Measurements from ENCODE around the gene RBM33. TPM values are rescaled to one million over a fixed set of nuclear protein-coding genes. Genes with fewer than 3 reads are reported as not detected.

RBM33 gene
- polyA plus RNA-seq, 1 experiment: 9.5 TPM

GRCh38 chr7:155713384-155713783, 68.9 kb downstream of the RBM33 start:
- Histone ChIP-seq H3K9me3 (ENCODE audit: control insufficient read depth, insufficient read depth, low read length) (no peaks in the 10 kb centered on the region; the same call in 1 of the 2 replicates), H3K4me3 (ENCODE audit: low read depth, low read length) (no peak overlapping the region), H3K27ac (ENCODE audit: low read depth, low read length) (no peak overlapping the region), H3K27me3 (ENCODE audit: control insufficient read depth, insufficient read depth, low read length) (no peaks in the 10 kb centered on the region)
- no peak for DNase-seq (ENCODE audit: low read depth, low spot score)
- ChIA-PET CTCF (no interaction called here), POLR2A (no interaction called here)
- no peak for TF ChIP-seq CTCF (IDR thresholded peaks at IDR 0.05; ENCODE audit: low read depth, low read length)

GRCh38 chr7:155714702-155715101, 70.2 kb downstream of the RBM33 start:
- no peak overlapping the region for H3K27ac ChIP-seq (ENCODE audit: low read depth, low read length)
- no peaks in the 10 kb centered on the region for H3K27me3 ChIP-seq (ENCODE audit: control insufficient read depth, insufficient read depth, low read length)
- no peak overlapping the region for H3K4me3 ChIP-seq (ENCODE audit: low read depth, low read length)
- CTCF ChIA-PET: no interaction called here
- no peak for TF ChIP-seq CTCF (IDR thresholded peaks at IDR 0.05; ENCODE audit: low read depth, low read length)
- POLR2A ChIA-PET: no interaction called here
- no peaks in the 10 kb centered on the region; the same call in 1 of the 2 replicates for H3K9me3 ChIP-seq (ENCODE audit: control insufficient read depth, insufficient read depth, low read length)
- no peak for DNase-seq (ENCODE audit: low read depth, low spot score)

GRCh38 chr7:155715111-155715805, 70.8 kb downstream of the RBM33 start:
- POLR2A ChIA-PET: no interaction called here
- CTCF ChIA-PET: interaction anchor here (0.9 to 1.5 kb wide), 2 partner anchors 9 to 117 kb away, joined by 3 to 6 read pairs; no protein-coding TSS in a partner anchor

GRCh38 chr7:155717010-155717744, 72.7 kb downstream of the RBM33 start:
- ChIA-PET POLR2A (no interaction called here), CTCF (interaction anchor here (1.2 to 1.6 kb wide), 2 partner anchors 51 to 118 kb away, joined by 4 to 7 read pairs; no protein-coding TSS in a partner anchor)

More at GRCh38 chr7:155715111-155715805, 70.8 kb downstream of the RBM33 start:
- no peak for TF ChIP-seq CTCF (IDR thresholded peaks at IDR 0.05; ENCODE audit: low read depth, low read length)
- H3K9me3 ChIP-seq (ENCODE audit: control insufficient read depth, insufficient read depth, low read length): no peaks in the 10 kb centered on the region; the same call in 1 of the 2 replicates
- DNase-seq (ENCODE audit: low read depth, low spot score): no peak
- no peak overlapping the region for H3K27ac ChIP-seq (ENCODE audit: low read depth, low read length)
- H3K4me3 ChIP-seq (ENCODE audit: low read depth, low read length): no peak overlapping the region
- no peaks in the 10 kb centered on the region for H3K27me3 ChIP-seq (ENCODE audit: control insufficient read depth, insufficient read depth, low read length)

More at GRCh38 chr7:155717010-155717744, 72.7 kb downstream of the RBM33 start:
- Histone ChIP-seq H3K27me3 (ENCODE audit: control insufficient read depth, insufficient read depth, low read length) (no peaks in the 10 kb centered on the region), H3K4me3 (ENCODE audit: low read depth, low read length) (no peak overlapping the region), H3K9me3 (ENCODE audit: control insufficient read depth, insufficient read depth, low read length) (no peaks in the 10 kb centered on the region; the same call in 1 of the 2 replicates), H3K27ac (ENCODE audit: low read depth, low read length) (no peak overlapping the region)
- DNase-seq (ENCODE audit: low read depth, low spot score): no peak
- no peak for TF ChIP-seq CTCF (IDR thresholded peaks at IDR 0.05; ENCODE audit: low read depth, low read length)

Measured in AG04450 (cell line).